Mucosa of rectum (tissue), 2 donors: Measurements from ENCODE around the gene GALNT6.

ENCODE experiments used
- H3K27ac ChIP-seq, 2 donors: one replicate each; pipeline ENCODE4 v1.7.0; 2013; ENCODE audit warnings: inconsistent platforms in 2 of 2, low read depth in 2 of 2, low read length in 2 of 2
- H3K27me3 ChIP-seq, 2 donors: one replicate each; pipeline ENCODE4 v1.7.0; 2013; ENCODE audit warnings: low read length in 2 of 2; ENCODE audit not compliant: control insufficient read depth in 2 of 2, insufficient read depth in 2 of 2
- H3K36me3 ChIP-seq, 2 donors: one replicate each; pipeline ENCODE4 v1.7.0; 2013; ENCODE audit warnings: low read length in 2 of 2; ENCODE audit not compliant: control insufficient read depth in 2 of 2, insufficient read depth in 2 of 2
- H3K4me1 ChIP-seq, 2 donors: one replicate each; pipeline ENCODE4 v1.7.0; 2013; ENCODE audit warnings: low read length in 2 of 2, mild to moderate bottlenecking in 1 of 2; ENCODE audit not compliant: control insufficient read depth in 2 of 2, insufficient read depth in 2 of 2
- H3K4me3 ChIP-seq, 2 donors: one replicate each; pipeline ENCODE4 v1.7.0; 2013; ENCODE audit warnings: low read length in 2 of 2
- H3K9ac ChIP-seq, 2 donors: one replicate each; pipeline ENCODE4 v1.7.0; 2013; ENCODE audit warnings: low read length in 2 of 2, low read depth in 1 of 2, mild to moderate bottlenecking in 1 of 2
- H3K9me3 ChIP-seq, 2 donors: one replicate each; pipeline ENCODE4 v1.7.0; 2013; ENCODE audit warnings: low read length in 2 of 2; ENCODE audit not compliant: control insufficient read depth in 2 of 2
- donor health status: healthy.
- donor health status: Normal muscosa, but diverticular disease.

GALNT6 gene

DNA sequence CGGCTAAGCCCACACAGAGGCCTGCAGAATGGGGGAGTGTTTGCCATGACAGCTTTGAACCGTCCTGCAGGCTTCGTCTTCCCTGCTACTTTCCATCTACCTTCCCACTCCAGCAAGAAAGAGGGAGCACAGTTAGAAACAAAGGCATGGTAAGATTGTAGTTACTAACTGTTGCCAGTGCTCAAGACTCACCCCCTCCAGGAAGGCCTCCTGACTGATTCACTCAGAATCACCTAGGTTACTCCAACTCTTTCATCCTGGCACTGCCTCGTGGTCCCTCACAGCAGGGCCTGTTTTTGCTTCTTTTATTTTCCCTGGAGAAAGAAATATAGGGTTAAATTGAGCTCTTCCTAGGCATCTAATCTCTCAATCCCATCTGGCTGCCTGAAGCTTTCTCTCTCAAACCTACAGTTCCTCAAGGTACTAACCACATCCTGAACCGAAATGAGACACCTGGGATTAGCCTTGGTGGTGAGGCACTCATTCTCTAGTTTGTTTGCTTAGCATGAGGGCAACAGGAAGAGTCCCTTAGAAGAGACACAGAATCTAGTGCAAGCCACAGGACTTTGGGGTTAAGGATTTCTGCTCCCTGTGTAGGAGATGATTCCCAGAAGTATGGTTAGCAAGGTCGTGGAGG, 7.8 kb downstream of the GALNT6 start:
- Histone ChIP-seq H3K36me3 (peaks cover 2 to 9% of the 10 kb centered on the region in 2 donors), H3K9me3 (no peaks in the 10 kb centered on the region), H3K4me1 (peaks cover 4% of the 10 kb centered on the region in 2 donors), H3K4me3 (no peak overlapping the region), H3K9ac (no peak overlapping the region), H3K27me3 (no peaks in the 10 kb centered on the region), H3K27ac (no peak overlapping the region)

DNA sequence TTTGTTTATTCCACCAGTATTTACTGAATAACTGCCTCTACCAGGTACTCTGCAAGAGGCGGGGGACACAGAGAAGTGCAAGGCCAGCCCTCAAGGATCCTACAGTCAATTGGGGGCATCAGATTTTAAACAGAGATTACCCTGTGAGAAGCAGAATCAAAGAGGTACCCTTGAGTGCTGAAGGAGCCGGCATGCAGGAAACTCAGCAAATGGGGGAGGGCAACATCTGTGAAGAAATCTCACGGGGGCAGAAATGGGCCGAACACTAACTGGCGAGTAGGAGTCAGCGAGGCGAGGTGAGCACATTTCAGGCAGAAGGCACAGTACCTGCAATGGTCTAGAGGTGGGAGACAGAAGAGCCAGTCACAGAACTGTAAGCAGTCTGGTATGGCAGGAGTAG, 9.0 kb downstream of the GALNT6 start:
- Histone ChIP-seq H3K9me3 (no peaks in the 10 kb centered on the region), H3K4me1 (peaks cover 4% of the 10 kb centered on the region in 2 donors), H3K27me3 (no peaks in the 10 kb centered on the region), H3K9ac (no peak overlapping the region), H3K36me3 (peaks cover 2 to 9% of the 10 kb centered on the region in 2 donors), H3K4me3 (no peak overlapping the region), H3K27ac (no peak overlapping the region)

DNA sequence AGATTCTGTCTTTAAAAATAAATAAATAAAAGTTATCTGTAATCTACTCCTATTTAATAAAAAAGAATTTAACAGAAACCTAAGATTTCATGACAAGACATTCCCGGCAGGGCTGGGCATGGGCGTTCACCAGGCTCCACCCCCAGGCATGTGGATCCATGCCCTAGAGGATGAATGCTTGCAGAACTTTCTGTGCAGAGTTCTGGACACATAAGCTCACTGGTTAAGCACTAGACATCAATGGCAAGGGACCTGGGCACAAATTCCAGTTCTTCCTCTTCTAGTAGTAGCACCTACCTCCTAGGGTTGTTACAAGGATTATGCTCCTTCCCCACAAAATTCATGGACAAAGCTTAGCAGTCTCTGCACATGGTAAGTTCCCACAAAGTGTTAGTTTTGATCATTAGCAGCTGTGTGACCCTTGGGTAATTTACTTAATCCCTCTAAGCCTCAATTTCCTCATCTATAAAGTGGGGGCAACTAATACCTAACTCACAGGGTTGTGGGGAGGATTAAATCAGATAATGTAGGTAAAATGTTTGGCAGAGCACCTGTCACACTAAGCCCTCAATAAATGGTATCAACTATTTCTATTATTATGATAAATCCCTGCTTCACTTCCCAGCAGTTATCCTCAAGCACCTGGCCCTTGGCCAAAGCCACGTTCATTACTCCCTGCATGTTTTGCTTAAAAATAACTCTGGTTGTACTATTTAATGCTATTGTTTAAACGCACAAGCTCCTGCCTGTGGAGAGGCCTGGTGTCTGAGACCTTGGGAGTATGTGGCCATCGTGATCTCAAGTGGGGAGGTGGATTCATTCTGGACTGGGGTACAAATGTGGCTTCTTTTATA, 9.8 kb downstream of the GALNT6 start:
- no peak overlapping the region for H3K4me3 ChIP-seq
- peaks cover 4% of the 10 kb centered on the region in 2 donors for H3K4me1 ChIP-seq
- no peaks in the 10 kb centered on the region for H3K9me3 ChIP-seq
- no peaks in the 10 kb centered on the region for H3K27me3 ChIP-seq
- H3K36me3 ChIP-seq = peaks cover 8 to 14% of the 10 kb centered on the region in 2 donors
- no peak overlapping the region for H3K27ac ChIP-seq
- no peak overlapping the region for H3K9ac ChIP-seq

DNA sequence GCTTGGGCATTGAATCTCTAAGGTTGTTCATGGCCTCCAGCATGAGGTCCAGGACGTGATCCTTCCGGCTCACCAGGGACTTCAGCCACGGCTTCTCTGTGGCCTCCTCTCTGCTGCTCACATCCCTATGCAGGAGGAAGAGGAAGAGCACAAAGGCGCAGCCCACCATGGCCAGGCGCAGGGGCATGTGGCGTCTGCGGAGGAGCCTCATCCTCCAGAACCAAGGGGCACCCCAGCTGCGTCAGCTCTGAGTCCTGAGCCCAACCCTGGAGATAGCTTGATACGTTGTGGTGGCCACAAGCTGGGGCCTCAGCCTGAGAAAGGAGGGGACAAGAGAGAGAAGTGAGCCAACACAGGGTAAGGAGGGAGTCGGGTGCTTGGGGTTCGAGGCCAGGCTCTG, 11.6 kb downstream of the GALNT6 start:
- no peak overlapping the region for H3K27ac ChIP-seq
- H3K9me3 ChIP-seq = no peaks in the 10 kb centered on the region
- H3K4me1 ChIP-seq = peaks cover 0 to 4% of the 10 kb centered on the region in 2 donors
- H3K9ac ChIP-seq = no peak overlapping the region
- H3K27me3 ChIP-seq = no peaks in the 10 kb centered on the region
- no peak overlapping the region for H3K4me3 ChIP-seq
- H3K36me3 ChIP-seq = peaks cover 8 to 22% of the 10 kb centered on the region in 2 donors

DNA sequence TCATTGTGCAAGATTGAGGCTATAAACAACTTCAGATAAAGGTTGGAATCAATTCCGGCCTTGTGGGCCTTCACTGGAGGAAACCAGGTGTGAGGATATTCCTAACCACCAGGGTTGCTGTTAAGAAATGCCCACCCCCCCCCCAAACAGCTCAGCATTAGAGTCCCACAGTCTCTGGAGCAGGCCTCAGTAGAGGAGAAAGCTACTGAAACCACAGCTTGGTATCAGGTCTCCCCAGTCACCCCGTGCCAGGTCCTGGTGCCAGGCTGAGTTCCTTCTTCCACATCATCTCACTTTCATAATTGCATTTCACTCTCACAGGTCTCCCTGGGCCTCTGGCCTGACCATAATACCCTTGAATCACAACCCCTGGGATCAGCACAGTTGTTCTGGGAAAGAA, 12.5 kb downstream of the GALNT6 start:
- Histone ChIP-seq H3K9me3 (no peaks in the 10 kb centered on the region), H3K36me3 (peaks cover 8 to 25% of the 10 kb centered on the region in 2 donors), H3K27ac (no peak overlapping the region), H3K9ac (no peak overlapping the region), H3K27me3 (no peaks in the 10 kb centered on the region), H3K4me1 (no peaks in the 10 kb centered on the region), H3K4me3 (no peak overlapping the region)

DNA sequence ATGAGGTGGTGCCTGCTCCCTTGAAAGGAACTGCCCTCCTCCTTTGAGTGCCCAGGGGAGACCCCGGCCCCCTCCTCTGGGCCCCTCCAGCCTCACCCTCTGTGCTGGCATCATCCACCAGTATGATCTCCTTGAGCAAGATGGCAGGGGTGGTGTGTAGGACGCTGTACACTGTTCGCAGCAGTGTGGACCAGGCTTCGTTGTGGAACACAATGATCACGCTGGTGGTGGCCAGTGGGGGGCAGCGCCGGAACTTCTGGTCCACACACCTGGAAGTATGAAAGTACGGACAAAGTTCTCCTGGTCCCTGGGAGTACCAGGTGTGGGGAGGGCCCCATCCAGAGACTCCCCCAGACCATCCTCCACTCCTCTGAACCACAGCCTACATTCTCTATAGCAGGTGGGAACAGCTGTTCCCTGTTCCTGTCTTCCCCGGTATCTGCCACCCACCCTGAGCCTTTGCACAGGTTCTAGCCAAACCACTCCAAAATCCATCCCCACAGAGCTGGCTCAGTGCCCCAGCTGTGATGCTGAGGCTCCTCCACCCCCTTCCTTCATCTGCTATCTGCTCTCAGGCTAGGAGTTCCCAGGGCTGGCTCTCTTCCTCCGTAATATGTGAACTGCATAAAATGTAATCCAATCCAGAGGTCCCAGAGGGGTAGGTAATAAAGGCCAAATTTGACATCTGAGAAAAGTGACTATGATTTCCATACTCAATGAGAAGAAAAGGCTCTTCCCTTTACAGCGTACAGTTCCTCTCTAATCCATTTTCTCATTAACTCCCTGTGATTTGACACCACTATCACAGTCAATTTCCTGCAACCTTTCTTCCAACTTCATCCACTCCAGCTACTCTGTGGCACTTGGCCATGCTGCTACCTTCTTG, 13.9 kb downstream of the GALNT6 start:
- Histone ChIP-seq H3K4me3 (no peak overlapping the region), H3K9ac (no peak overlapping the region), H3K36me3 (peaks cover 6 to 23% of the 10 kb centered on the region in 2 donors), H3K9me3 (no peaks in the 10 kb centered on the region), H3K4me1 (no peaks in the 10 kb centered on the region), H3K27ac (no peak overlapping the region), H3K27me3 (no peaks in the 10 kb centered on the region)

DNA sequence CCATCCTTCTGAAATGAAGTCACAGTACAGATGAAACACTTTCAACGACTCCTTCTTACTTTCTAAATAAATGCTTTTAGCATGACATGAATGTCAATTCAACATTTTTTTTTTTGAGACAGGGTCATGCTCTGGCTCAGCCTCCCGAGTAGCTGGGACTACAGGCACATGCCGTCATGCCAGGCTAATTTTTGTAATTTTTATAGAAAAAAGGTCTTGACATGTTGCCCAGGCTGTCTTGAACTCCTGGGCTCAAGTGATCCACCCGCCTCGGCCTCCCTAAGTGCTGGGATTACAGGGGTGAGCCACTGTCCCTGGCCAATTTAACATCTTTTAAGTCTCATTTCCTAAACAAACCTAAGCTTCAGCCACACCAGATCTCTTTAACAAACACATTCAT, 16.4 kb downstream of the GALNT6 start:
- no peaks in the 10 kb centered on the region for H3K27me3 ChIP-seq
- no peak overlapping the region for H3K4me3 ChIP-seq
- H3K4me1 ChIP-seq = no peaks in the 10 kb centered on the region
- peaks cover 9 to 23% of the 10 kb centered on the region in 2 donors for H3K36me3 ChIP-seq
- no peaks in the 10 kb centered on the region for H3K9me3 ChIP-seq
- no peak overlapping the region for H3K27ac ChIP-seq
- H3K9ac ChIP-seq = no peak overlapping the region

DNA sequence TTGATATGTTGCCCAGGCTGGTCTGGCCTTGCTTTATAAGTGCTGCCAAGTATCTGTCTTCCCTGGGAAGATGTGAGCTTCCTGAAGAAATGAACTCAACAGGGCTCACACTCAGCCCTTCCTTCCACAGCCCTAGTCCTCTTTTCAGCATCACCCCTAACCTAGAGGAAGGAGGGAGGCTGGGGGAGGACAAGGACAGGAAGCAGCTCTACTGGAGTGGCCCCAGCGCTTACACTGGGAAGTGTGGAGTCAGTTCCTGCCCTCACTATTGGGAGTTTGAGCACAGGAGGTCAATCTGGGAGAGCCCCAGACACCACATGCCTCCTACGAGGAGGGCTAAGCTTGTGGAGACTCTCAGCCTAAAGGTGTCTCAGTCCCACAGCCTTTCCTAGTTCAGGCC, 16.8 kb downstream of the GALNT6 start:
- Histone ChIP-seq H3K9ac (no peak overlapping the region), H3K27me3 (no peaks in the 10 kb centered on the region), H3K4me3 (no peak overlapping the region), H3K9me3 (no peaks in the 10 kb centered on the region), H3K27ac (no peak overlapping the region), H3K4me1 (peaks cover 3% of the 10 kb centered on the region in 2 donors), H3K36me3 (peaks cover 9 to 22% of the 10 kb centered on the region in 2 donors)

DNA sequence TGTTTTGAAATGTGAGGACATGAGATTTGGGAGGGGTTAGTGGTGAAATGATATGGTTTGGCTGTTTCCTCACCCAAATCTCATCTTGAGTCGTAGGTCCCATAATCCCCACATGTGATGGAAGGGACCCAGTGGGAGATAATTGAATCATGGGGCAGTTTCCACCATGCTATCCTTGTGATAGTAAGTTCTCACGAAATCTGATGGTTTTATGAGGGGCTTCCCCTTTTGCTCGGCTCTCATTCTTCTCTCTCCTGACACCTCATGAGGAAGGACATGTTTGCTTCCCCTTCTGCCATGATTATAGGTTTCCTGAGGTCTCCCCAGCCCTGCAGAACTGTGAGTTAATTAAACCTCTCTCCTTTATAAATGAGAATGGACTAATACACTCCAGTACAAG, 18.0 kb downstream of the GALNT6 start:
- H3K4me3 ChIP-seq = no peak overlapping the region
- H3K36me3 ChIP-seq = peaks cover 9 to 16% of the 10 kb centered on the region in 2 donors
- H3K9me3 ChIP-seq = no peaks in the 10 kb centered on the region

DNA sequence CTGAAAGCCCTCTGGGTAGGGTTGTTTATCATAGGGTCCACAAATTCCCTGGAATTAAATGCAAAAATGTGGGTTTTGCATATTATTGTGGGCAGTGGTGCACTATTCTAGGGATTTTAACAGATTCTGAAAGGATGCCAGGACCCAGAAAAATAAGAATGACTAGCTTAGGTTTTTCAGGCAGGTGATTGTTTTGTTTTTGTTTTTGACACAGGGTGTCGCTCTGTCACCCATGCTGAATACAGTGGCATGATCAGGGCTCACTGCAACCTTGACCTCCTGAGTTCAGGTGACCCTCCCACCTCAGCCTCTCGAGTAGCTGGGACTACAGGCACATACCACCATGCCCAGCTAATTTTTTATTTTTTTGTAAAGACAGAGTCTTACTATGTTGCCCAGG, 19.2 kb downstream of the GALNT6 start:
- peaks cover 4 to 10% of the 10 kb centered on the region in 2 donors for H3K4me1 ChIP-seq
- H3K9ac ChIP-seq = no peak overlapping the region
- H3K27me3 ChIP-seq = no peaks in the 10 kb centered on the region
- no peak overlapping the region for H3K4me3 ChIP-seq
- H3K27ac ChIP-seq = no peak overlapping the region
- H3K36me3 ChIP-seq = peaks cover 8 to 16% of the 10 kb centered on the region in 2 donors
- H3K9me3 ChIP-seq = no peaks in the 10 kb centered on the region

More for the DNA sequence above, 18.0 kb downstream of the GALNT6 start:
- H3K4me1 ChIP-seq = peaks cover 4 to 10% of the 10 kb centered on the region in 2 donors
- no peaks in the 10 kb centered on the region for H3K27me3 ChIP-seq
- no peak overlapping the region for H3K9ac ChIP-seq
- no peak overlapping the region for H3K27ac ChIP-seq
